Measurements from ENCODE around the gene ATP9A. TPM values are rescaled to one million over a fixed set of nuclear protein-coding genes. Genes with fewer than 3 reads are reported as not detected.
"Not testable (repeated sequence)": the region's sequence is repeated elsewhere in the genome, so short reads cannot be mapped to it uniquely, and the experiment has no call there.

ATP9A gene
- polyA plus RNA-seq, 12 donors: 30.6 to 92.7 (median 60.4) TPM

DNA sequence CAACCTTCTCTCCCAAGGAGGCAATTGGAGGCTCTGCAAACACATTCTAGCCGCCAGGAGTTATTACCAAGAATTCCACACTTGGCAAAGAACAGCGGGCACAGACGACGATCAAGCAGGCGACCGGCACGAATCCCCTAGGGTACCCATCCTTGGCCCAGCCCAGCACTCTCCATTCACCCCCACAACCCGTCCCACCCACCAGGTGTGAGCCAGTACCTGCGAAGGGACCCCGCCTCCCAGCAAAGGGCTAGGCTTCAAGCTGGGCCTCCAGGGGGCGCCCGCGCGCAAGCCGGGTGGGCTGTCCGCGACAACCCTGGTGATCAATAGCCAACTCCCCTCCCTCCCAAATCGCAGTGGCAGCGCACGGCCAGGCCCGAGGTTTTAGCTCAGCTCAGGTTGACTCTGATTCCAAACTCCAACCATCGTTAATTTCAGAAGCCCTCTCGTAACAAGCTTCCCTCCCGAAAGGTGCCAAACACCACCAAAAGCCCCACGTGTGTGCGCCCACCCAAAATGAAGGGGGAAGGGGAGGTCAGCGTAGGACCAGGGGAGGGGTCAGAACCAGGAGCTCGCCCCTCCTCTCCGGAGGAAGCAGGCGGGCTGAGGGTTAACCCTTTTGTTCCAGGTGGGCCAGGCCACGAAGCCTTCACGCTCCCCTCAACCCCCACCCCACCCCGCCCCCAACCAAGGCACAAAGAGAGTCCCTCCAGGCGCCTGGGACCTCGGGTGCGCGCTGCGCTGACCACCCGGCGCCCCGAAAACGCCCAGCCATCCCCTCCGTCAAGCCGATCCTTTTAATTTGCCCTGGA, 32.1 kb upstream of the ATP9A start:
- peak; percentile 61 for DNase-seq

DNA sequence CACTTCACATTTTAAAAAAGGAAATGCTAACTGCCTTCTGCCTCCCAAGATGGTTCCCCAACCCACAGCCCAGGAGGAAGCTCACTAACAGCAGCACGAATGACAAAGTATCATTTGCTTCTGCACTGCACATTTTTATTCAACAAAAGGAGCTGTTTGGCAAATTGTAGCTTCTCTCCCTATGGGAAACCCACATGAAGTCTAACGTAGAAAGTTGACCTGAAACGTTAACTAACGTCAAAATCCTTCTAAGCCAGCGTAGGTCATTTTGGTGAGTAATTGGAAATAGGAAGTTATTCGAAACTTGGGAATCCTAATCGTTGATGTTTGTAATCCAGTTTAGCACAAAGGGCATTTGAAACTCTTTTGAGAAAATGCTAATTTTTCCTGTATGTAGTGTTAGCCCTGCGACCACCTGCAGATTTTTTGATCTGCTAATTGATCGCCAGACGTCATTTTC, 31.2 kb upstream of the ATP9A start:
- DNase-seq: no peak

DNA sequence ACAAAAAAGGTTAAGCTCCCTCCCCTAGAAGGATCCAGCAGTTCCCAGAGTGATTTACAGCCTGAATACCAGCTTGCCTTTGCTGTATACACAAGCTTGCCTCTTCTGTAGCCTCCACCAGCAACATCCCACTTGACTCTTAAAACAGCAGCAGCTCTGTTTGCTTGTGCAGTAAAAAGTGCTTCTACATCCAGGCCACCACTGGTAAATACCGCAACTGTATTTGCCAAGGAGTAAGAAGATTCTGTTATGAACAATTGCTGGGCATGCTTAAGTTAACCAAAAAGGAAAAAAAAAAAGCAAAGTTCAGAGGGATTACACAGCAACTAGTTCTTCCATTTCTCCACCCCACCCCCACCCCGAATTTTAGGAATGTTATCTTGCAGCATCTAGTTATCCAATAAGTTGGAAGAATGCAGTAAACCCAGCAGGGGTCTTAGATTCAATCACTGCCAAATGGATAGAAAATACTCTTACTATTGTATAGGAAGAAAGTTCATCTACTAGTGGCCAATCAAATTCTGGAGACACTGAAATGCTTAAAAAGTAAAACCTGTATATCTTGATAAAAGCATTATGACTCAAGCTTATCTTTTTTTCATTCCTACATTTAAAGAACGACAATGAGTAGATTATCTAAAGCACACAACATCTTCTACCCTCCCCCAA, 29.3 kb upstream of the ATP9A start:
- no peak for DNase-seq

DNA sequence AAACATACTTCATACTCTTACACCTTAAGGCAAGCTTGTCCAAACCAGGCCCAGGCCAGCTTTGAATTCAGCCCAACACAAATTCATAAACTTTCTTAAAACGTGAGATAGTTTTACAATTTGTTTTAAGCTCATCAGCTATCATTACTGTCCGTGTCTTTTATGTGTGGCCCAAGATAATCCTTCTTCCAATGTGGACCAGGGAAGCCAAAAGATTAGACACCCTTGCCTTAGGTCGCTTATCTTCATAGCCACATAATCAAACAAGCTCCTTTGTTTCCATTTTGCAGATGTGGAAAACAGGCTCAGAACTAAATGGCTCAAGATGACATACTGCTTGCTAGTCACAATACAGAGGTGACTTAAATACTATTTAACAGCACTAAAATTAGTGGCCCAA, 28.1 kb upstream of the ATP9A start:
- DNase-seq: no peak

DNA sequence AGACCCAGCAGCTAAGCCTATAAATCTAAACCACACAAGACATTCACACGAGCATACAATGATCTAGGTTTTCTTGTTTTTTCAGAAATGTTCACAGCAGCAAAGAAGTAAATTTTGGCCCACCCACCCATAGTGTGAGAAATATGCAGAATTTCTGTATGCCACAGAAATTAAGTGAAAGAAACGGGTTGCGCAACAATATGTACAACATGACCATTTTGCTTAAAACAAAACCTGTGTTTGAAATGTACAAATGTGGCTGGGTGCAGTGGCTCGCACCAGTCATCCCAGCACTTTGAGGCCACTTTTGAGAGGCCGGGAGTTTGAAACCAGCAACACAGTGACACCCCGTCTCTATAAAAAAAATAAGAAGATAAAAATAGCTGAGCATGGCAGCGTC, 24.8 kb upstream of the ATP9A start:
- no peak for DNase-seq

DNA sequence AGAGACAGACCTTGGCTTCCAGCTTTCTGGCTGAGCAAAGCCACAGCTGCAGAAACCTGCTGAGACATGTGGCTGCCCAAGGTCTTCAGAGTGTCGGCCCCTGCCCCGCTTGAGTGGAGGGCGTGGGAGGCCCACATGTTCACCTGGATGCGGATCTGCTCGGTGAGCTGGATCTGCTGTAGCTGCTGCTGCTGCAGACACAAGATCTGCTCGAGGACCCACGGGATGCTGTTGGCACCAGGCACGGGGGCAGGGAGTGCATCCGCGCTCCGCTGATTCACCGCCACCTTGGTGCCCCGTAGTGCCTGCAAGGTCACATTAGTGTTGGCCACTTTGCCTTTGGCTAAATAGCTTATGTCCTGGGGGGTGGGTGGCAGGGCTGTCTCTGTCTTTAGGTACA, 23.4 kb upstream of the ATP9A start:
- no peak for DNase-seq

DNA sequence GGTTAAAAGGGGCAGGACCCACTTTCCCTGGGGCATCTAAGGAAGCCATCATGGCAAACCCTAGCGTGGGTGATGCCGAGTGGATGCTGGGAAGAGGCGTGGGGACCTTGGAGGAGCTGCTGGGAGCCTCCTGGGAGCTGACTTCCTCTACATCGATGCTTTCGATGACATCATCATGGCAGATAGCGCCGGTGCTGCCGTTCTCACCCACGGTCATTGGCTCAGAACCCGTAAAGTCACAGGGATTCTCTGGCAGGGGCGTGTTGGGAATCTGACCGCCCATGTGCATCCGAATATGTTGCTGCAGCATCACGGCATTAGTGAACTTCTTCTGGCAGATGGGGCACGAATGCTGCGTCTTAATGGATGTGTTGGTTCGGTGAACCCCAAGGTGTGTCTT, 22.1 kb upstream of the ATP9A start:
- no peak for DNase-seq

DNA sequence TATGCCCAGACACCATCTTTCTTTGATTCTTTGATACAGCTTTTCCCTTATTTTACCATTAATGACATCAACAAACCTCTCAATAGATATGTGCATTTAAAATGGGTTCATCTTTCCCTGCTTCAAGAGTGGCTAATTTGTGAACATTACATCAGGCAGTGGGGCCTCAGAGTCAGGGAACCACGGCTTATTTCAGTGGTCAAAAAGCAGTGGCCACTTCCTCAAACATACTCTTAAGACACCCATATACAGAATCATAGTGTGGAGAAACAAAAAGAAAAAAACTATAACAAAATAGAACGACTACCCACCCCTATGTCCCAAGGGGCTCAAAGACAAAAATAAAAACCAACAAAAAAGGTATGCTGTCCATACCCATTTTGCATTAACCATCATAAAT, 21.2 kb upstream of the ATP9A start:
- no peak for DNase-seq

DNA sequence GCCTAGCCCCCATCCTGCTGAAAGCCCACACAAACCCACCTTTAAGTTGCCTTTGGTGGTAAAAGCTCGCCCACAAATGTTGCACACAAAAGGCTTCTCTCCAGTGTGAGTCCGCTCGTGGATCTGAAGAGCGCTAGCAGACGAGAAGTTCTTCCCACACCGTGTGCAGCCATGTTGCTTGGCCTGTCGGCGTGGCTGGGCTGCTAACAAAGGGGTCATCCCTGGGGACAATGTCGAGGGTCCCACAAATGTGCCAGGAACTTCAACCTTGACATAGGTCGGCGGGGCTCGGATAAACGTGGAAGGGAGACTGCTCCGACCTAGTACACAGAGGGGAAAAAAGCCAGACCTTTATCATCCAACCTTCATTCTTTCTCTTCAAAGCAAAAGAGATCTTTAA, 20.6 kb upstream of the ATP9A start:
- DNase-seq: no peak

DNA sequence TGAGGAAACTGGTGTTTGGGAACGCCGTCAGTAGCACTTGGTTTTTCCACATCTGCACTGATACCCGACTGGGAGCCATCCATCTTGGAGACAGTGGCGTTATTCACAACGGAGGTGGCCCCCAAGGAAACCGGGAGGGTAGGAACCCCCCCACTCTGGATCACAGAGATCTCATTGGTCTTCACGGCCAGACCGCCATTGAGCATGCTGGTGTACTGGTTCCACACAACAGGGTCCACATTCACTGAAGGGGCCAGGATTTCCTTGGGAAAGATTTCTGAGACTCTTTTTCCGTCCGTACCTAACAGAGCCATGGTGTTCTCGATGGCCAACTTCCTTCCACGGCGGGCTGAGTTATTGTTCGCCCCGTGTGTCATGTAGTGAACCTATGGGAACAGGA, 16.1 kb upstream of the ATP9A start:
- DNase-seq: no peak

DNA sequence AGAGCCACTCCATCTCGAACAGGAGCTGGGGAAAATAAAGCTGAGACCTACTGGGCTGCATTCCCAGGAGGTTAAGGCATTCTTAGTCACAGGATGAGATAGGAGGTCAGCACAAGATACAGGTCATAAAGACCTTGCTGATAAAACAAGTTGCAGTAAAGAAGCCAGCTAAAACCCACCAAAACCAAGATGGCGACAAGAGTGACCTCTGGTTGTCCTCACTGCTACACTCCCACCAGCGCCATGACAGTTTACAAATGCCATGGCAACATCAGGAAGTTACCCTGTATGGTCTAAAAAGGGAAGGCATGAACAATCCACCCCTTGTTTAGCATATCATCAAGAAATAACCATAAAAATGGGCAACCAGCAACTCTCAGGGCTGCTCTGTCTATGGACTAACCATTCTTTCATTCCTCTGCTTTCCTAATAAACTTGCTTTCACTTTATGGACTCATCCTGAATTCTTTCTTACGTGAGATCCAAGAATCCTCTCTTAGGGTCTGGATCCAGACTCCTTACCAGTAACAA, 10.1 kb upstream of the ATP9A start:
- DNase-seq: not testable (repeated sequence)

DNA sequence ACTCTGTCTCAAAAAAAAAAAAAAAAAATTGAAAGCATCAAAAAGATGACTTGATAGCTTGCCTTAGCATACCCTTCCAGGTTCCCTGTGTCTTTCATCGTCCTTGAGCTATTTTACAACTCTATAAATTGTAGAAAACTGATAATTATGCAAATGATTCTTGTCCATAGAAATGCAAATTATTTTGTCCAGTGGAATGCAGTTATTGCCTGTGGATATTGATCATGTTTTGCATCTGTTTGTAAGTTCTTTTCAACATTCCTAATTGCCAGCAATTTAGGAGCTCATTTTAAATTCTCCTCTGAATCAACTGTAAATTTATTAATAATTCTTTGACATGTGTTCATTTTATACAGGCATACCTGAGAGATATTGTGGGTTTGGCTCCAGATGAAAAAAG, 7.1 kb upstream of the ATP9A start:
- DNase-seq: no peak

DNA sequence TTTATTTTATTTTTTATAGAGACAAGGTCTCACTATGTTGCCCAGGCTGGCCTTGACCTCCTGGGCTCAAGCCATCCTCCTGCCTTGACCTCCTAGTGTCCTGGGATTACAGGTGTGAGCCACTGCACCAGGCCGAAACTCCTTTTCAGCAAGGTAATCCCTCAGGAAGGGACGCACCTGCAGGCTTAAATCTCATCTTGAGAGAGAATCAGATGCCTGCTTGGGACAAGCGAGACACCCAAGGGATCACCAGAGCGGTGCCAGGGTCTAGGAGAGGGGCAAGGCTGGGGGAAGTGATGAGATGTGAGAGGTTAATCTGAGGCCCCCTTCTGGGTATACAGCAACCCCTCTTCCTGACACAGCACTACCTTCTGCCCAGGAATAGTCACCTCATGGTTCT, 4.0 kb upstream of the ATP9A start:
- DNase-seq: no peak

DNA sequence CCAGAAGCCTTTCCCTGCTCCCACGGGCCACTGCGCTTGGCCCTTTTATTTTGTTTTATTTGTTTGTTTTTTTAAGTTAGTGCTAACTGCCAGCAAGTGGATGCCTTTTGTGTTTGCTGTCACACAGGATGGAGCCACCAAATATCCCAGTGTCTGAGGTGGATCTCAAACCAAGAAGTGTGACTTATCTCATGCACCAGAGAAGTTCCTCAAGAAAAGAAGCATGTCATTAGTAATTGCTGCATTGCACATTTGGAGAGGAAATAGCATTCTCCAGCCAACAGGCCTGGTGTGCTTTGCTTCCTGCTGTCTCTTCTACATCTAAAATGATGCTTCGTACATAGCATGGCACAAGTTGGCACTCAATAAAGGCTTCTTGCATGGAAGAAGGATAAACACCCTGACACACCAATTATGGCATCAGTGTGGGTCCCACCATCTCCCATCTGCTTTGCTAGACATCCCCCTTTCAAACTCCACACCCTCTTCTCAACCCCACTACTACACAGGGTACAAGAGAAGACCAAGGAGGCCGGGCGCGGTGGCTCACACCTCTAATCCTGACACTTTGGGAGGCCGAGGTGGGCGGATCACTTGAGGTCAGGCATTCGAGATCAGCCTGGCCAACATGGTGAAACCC, 1.9 kb upstream of the ATP9A start:
- no peak for DNase-seq

DNA sequence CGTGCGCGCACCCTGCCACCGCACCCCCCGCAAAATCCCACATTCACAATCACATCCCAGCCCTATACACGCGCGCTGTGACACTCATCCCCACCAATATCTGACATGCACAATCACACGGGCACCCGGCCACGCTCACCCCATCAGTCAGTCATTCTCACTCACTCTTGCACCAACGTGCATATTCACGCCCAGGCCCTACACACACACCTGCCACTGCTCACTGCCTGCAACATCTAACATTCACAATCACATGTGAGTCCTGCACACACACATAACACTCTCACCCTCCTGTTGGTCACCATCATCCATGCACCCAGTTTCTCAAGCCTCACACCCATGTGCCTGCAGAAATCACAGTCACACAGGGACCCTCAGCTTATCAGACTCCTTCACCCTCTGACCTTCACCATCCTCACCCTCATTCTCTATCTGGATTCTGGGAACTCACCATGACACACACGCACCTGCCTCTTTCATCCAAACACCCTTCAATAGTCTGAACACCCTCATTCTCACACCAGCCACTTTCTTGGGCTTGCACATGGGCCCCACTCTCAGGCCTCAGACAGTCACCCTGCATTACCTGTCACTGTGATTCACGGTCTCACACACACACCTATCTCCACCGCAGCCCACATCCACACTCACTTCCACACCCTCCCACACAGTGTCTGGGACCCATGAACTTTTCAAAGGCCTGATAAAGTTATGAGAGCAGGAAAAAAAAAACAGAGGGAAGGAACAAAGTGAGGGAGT, 748 bp upstream of the ATP9A start:
- no peak for DNase-seq

DNA sequence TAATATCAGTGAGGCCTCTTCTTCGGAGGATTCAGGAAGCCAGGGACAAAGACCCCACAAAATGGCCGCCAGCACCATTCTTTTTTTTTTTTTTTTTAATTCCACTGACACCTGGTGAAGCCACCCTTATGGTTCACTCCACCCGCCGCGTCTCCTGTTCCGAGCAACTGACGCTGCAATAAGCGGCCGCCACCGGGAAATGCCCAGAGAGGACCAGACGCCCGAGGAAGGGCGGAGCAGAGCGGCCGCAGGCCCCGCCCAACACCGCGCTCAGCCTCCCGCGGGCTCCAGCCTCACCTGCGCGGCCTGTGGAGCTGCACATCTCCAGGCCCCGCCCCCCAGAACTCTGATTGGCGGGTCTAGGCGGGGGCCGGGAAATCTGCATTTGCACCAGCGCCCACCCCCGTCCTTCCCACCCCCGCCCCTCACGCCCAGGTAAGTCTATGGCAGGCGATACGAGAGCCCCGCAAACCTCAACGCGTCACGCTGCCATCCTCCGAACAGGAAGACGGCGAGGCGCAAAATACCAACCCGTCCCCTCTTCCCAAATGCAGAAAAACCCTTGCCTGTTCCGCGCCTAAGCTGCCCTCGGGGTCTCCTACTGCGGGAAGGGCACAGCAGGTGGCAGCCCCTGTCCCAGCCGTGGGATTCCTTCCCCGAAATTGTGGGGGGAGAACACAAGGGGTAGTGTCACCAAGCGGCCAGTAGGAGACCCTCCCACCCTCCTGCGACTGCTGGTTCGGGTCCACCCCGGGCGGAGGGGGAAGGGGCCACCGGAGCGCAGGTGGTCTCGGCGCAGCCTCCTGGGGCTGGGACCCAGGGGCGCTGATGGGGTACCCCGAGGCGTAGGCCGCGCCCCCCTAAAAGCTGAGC, 960 bp downstream of the ATP9A start:
- no peak for DNase-seq

DNA sequence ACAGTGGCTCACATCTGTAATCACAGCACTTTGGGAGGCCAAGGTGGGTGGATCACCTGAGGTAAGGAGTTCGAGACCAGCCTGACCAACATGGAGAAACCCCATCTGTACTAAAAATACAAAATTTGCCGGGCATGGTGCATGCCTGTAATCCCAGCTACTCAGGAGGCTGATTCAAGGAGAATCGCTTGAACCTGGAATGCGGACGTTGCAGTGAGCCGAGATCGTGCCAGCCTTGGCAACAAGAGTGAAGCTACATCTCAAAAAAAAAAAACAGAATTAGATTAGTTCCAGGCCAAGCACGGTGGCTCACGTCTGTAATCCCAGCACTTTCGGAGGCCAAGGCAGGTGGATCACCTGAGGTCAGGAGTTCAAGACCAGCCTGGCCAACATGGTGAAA, 2.8 kb downstream of the ATP9A start:
- DNase-seq: not testable (repeated sequence)

DNA sequence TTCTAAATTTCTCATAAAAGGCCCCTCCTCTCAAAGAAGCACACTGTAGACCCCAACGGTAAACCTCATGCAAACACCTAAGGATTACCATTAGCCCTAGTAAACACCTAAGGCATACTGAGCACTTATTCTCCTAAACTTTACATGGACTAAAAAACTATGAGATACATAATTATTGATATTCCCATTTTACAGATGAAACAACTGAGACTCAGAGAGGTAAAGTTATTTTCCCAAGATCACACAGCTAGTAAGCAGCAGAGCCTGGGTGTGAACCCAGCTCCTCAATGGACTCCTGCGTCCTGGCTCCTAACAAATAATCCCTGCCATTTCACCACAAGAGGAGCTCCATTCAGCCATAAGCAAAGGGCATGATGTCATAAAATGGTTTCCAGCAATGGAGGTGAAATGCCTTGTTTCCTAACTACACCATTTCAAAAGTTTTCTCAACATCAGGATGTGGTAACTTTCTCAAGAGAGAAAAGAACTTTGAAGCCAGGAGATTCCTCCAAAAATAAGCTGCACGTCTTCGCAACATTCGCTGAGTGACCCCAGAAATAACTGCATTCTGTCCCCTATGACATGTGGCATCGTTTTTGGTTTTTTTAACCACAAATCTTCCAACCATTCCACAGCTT, 4.1 kb downstream of the ATP9A start:
- DNase-seq: no peak

DNA sequence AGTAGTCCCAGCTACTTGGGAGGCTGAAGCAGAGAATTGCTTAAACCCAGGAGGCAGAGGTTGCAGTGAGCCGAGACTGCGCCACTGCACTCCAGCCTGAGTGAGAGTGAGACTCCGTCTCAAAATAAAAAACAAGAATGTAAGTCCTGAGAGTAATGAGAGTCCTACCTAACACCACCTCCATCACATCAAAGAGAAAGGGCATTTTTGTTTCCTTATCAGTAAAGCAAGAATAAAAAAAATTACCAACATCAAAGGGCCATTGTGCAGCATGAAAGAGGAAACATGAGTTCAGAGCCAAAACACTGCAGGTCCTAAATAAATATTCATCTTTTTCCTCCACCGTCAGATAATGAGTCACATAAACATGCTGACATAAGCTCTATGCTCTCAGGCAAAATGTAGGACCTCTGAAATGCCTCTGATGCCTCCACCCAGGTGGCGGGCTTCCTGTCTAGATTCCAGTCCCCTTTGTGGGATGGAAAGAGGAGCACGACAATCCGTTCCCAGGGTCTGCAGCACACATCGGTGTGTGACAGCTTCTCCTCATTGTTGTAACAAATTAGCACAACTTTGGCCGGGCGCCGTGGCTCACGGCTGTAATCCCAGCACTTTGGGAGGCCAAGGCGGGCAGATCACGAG, 7.2 kb downstream of the ATP9A start:
- DNase-seq: no peak
